Measurements from ENCODE around the gene ISLR2. TPM values are rescaled to one million over a fixed set of nuclear protein-coding genes. Genes with fewer than 3 reads are reported as not detected.

Gene ISLR2
- total RNA-seq, 1 donor = not detected

DNA sequence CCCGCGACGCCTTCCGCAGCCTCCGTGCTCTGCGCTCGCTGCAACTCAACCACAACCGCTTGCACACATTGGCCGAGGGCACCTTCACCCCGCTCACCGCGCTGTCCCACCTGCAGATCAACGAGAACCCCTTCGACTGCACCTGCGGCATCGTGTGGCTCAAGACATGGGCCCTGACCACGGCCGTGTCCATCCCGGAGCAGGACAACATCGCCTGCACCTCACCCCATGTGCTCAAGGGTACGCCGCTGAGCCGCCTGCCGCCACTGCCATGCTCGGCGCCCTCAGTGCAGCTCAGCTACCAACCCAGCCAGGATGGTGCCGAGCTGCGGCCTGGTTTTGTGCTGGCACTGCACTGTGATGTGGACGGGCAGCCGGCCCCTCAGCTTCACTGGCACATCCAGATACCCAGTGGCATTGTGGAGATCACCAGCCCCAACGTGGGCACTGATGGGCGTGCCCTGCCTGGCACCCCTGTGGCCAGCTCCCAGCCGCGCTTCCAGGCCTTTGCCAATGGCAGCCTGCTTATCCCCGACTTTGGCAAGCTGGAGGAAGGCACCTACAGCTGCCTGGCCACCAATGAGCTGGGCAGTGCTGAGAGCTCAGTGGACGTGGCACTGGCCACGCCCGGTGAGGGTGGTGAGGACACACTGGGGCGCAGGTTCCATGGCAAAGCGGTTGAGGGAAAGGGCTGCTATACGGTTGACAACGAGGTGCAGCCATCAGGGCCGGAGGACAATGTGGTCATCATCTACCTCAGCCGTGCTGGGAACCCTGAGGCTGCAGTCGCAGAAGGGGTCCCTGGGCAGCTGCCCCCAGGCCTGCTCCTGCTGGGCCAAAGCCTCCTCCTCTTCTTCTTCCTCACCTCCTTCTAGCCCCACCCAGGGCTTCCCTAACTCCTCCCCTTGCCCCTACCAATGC is 45.1 kb downstream of the ISLR2 start:
- no peak for DNase-seq (ENCODE audit: low read depth in 2 of 3, low spot score in 2 of 3)

- DNase-seq (ENCODE audit: low read depth in 2 of 3, low spot score in 2 of 3) = no peak
Observed at GRCh38 chr15:74176262-74177214, 46.2 kb downstream of the ISLR2 start.

- DNase-seq (ENCODE audit: low read depth in 2 of 3, low spot score in 2 of 3) = no peak
Observed at GRCh38 chr15:74178326-74179100, 48.1 kb downstream of the ISLR2 start.

GRCh38 chr15:74179101-74179841 is 48.9 kb downstream of the ISLR2 start:
- DNase-seq (ENCODE audit: low read depth in 2 of 3, low spot score in 2 of 3) = no peak

- no peak for DNase-seq (ENCODE audit: low read depth in 2 of 3, low spot score in 2 of 3)
Observed at GRCh38 chr15:74179983-74180880, 49.8 kb downstream of the ISLR2 start.

GRCh38 chr15:74180881-74181602 is 50.7 kb downstream of the ISLR2 start:
- no peak for DNase-seq (ENCODE audit: low read depth in 2 of 3, low spot score in 2 of 3)

DNA sequence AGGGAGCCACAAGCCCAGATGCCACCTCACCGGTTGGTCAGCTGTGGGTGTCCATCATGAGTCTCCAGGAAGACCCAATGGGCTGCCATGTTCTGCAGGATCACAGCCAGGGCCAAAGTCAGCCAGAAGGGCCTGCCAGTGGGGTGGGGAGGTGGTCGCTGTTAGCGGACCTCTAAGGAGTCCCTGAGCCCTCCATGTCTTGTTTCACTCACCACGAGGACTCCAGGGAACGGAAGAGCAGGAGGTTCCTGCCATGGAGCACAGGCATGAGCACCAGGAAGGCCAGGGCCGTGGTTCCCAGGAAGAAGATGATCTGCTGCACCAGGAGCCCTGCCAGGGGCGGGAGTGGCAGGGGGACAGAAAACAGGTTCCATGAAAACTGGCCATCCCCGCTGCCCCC is 51.7 kb downstream of the ISLR2 start:
- no peak for DNase-seq (ENCODE audit: low read depth in 2 of 3, low spot score in 2 of 3)

GRCh38 chr15:74184582-74185091 is 54.3 kb downstream of the ISLR2 start:
- DNase-seq (ENCODE audit: low read depth in 2 of 3, low spot score in 2 of 3) = no peak

DNA sequence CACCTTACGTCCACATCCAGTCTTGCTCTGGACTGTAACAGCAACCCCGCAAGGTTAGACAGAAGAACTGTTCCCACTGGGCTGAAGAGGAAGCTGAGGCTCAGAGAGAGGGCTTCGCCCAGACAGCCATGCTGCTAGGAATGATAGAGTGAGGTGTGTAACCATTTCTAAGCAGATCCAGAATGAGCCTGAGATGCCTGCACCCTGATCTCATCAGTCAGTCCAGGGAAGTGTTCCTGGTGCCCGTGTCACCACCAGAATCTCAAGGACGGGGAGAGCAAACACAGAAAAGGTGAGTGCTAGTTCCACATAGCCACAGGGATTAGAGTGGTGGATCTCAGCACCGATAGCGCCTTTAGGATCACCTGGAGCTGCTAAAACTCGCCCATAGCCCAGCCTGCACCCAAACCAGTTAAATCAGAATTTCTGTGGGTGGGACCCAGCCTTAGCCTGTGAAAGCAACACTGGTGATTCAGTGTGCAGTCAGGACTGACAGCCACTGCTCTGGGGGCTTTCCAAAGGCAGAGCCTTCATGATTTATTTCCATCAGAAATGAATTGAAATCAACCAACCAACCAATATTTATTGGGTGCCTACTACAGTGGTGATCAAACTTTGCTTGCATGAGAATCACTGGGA is 55.4 kb downstream of the ISLR2 start:
- DNase-seq (ENCODE audit: low read depth in 2 of 3, low spot score in 2 of 3) = no peak

Small RNA genes lying within 50 kb of the gene (small RNA-seq; reads per million reads assigned to genes)
- not detected for gene RF00017

Other genes with a start within 250 kb of the ISLR2 start
- 12.9 TPM for gene LOXL1, start 204.1 kb upstream of the ISLR2 start, total RNA-seq
- 14.5 TPM for gene STOML1, start 138.3 kb upstream of the ISLR2 start, total RNA-seq
- 134 TPM for gene PML, start 135.9 kb upstream of the ISLR2 start, total RNA-seq
- under 0.01 TPM for gene GOLGA6A, start 48.0 kb upstream of the ISLR2 start, total RNA-seq
- not detected for gene ISLR, start 43.1 kb downstream of the ISLR2 start, total RNA-seq
- gene STRA6, start 72.2 kb downstream of the ISLR2 start, total RNA-seq = under 0.01 TPM
- gene CCDC33, start 105.7 kb downstream of the ISLR2 start, total RNA-seq = not detected
- not detected for gene CYP11A1, start 237.1 kb downstream of the ISLR2 start, total RNA-seq

Measured in hematopoietic multipotent progenitor cell (in vitro differentiated cells).